Osteoblast (primary cell): ENCODE data around the gene ADCY10. TPM values are rescaled to one million over a fixed set of nuclear protein-coding genes. Genes with fewer than 3 reads are reported as not detected.
A peak's percentile ranks its signal among the peaks of the same experiment; 100 is the strongest.

Experiments
- DNase-seq: peaks from one replicate; pipeline ENCODE4 v3.0.0; 2011; ENCODE audit warnings: low spot score, mixed read lengths; ENCODE audit not compliant: insufficient read length; ENCODE audit errors: missing footprints
- H2AFZ ChIP-seq: 2 replicates; pipeline ENCODE4 v1.6.0; 2011; ENCODE audit warnings: mild to moderate bottlenecking, low read length
- H3K27ac ChIP-seq: 2 replicates; pipeline ENCODE4 v1.5.1; 2011; ENCODE audit warnings: mild to moderate bottlenecking, low read depth, low read length, moderate library complexity
- H3K27me3 ChIP-seq: 2 replicates; pipeline ENCODE4 v1.6.0; 2012; ENCODE audit warnings: mild to moderate bottlenecking, control low read depth, inconsistent platforms, low read length, moderate library complexity; ENCODE audit not compliant: insufficient read depth
- H3K36me3 ChIP-seq: 2 replicates; pipeline ENCODE4 v1.5.1; 2011; ENCODE audit warnings: mild to moderate bottlenecking, low read length, control low read depth, moderate library complexity; ENCODE audit not compliant: insufficient read depth
- H3K4me1 ChIP-seq: 2 replicates; pipeline ENCODE4 v1.5.1; 2011; ENCODE audit warnings: mild to moderate bottlenecking, low read length, control low read depth, moderate library complexity; ENCODE audit not compliant: insufficient read depth
- H3K4me2 ChIP-seq: 2 replicates; pipeline ENCODE4 v1.6.0; 2011; ENCODE audit warnings: mild to moderate bottlenecking, low read length; ENCODE audit not compliant: insufficient read depth
- H3K4me3 ChIP-seq: fragments of 200-600 bp; sonication (generic); 3 replicates; pipeline ENCODE4 v1.5.1; 2012; ENCODE audit warnings: mild to moderate bottlenecking, low read length, inconsistent platforms; ENCODE audit not compliant: insufficient read depth
- H3K79me2 ChIP-seq: 2 replicates; pipeline ENCODE4 v1.6.0; 2012; ENCODE audit warnings: mild to moderate bottlenecking, low read length, control low read depth, inconsistent platforms; ENCODE audit not compliant: insufficient read depth
- H3K9me3 ChIP-seq: 2 replicates; pipeline ENCODE4 v1.5.1; 2011; ENCODE audit warnings: low read depth, low read length, control low read depth
- H4K20me1 ChIP-seq: 2 replicates; pipeline ENCODE4 v1.6.0; 2012; ENCODE audit warnings: mild to moderate bottlenecking, low read length, control low read depth; ENCODE audit not compliant: insufficient read depth
- CTCF ChIP-seq: IDR thresholded peaks from 2 replicates; pipeline ENCODE4 v1.5.1; 2011; ENCODE audit warnings: mild to moderate bottlenecking, low read depth, low read length, moderate library complexity; ENCODE audit errors: extremely low read depth
- total RNA-seq: library from RNA; depleted of rRNA; stranded (reverse); fragments of >200 nt; gene quantifications from 2 replicates; pipeline ENCODE4 v1.2.3, GENCODE V29; 2012

The ADCY10 gene
- total RNA-seq, 1 donor: 0.36 TPM

GRCh38 chr1:167904652-167905130, 9.2 kb downstream of the ADCY10 start:
- Histone ChIP-seq H4K20me1 (no peaks in the 10 kb centered on the region), H3K4me1 (peaks cover 13% of the 10 kb centered on the region), H2AFZ (peak overlapping the region; percentile 6), H3K27me3 (no peaks in the 10 kb centered on the region), H3K9me3 (peaks cover 1% of the 10 kb centered on the region), H3K4me3 (no peak overlapping the region), H3K4me2 (no peak overlapping the region), H3K36me3 (no peaks in the 10 kb centered on the region), H3K27ac (peak overlapping the region; percentile 43), H3K79me2 (no peaks in the 10 kb centered on the region)
- no peak for DNase-seq
- no peak for TF ChIP-seq CTCF

- Histone ChIP-seq H3K36me3 (no peaks in the 10 kb centered on the region), H3K27me3 (no peaks in the 10 kb centered on the region), H3K9me3 (no peaks in the 10 kb centered on the region), H3K4me2 (no peak overlapping the region), H3K27ac (no peak overlapping the region), H3K79me2 (no peaks in the 10 kb centered on the region), H4K20me1 (no peaks in the 10 kb centered on the region), H3K4me3 (no peak overlapping the region), H3K4me1 (peaks cover 16% of the 10 kb centered on the region), H2AFZ (no peak overlapping the region)
- no peak for TF ChIP-seq CTCF
- no peak for DNase-seq
Measured at GRCh38 chr1:167900907-167901306, 13.0 kb downstream of the ADCY10 start.

DNA sequence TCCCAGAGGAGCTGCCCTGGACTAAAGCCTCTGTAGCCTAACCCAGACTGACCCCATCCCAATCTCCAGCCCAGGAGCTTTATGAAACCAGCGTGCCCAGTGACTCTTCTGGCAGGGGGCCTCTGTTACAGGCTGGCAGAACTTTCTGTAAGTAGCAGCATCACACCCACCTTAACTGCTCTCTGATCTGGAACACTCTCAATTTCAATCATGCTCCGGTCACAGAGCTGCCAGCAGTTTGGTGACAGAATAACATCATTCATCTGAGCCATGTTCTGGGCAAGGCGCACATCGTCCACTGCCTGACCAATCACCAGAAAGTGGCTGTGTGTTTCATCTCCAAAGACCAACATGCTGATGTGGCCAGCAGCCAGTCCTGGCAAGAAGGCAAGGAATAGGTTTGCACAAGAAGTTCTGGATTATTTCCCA, 14.7 kb downstream of the ADCY10 start:
- Histone ChIP-seq H3K27me3 (no peaks in the 10 kb centered on the region), H3K4me2 (no peak overlapping the region), H3K4me3 (no peak overlapping the region), H3K4me1 (peaks cover 4% of the 10 kb centered on the region), H3K9me3 (no peaks in the 10 kb centered on the region), H4K20me1 (no peaks in the 10 kb centered on the region), H2AFZ (peak overlapping the region; percentile 11), H3K36me3 (no peaks in the 10 kb centered on the region), H3K27ac (no peak overlapping the region), H3K79me2 (no peaks in the 10 kb centered on the region)
- no peak for DNase-seq
- TF ChIP-seq CTCF: no peak

DNA sequence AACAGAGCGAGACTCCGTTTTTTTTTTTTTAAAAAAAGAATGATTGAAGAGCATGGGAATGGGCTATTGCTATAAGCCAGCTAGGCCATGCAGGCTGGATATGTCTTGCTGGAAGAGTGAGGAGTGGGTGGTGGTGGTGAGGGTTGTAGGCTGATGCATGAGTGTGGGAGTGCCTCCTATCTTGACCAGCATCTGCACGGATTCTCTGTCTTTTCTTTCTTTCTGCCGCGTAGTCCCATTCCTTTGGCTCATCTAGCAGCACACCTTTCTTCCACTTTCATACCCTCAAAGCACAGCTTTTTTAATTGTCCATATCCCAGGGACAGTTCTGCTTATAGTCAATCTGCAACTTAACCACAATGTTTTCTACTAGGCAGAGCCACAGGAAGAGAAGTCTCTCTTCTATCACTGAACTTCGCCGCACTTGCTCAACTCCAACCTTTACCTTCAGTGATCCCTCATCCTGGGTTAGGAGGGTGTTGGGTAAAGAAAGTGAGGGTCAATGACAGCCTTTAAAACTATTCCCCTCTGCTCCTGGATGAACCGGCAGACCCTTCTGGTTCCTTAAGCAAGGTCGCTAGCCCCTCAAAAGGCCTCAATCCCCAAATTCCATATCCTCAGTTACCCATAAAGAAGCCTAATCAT, 15.2 kb downstream of the ADCY10 start:
- DNase-seq: no peak
- Histone ChIP-seq H3K4me1 (peaks cover 3% of the 10 kb centered on the region), H3K27ac (no peak overlapping the region), H3K27me3 (no peaks in the 10 kb centered on the region), H4K20me1 (no peaks in the 10 kb centered on the region), H3K4me2 (no peak overlapping the region), H3K79me2 (no peaks in the 10 kb centered on the region), H3K9me3 (no peaks in the 10 kb centered on the region), H3K4me3 (no peak overlapping the region), H2AFZ (no peak overlapping the region), H3K36me3 (no peaks in the 10 kb centered on the region)
- no peak for TF ChIP-seq CTCF
